B cell (primary cell): ENCODE data around the gene ITGB1BP2. TPM values are rescaled to one million over a fixed set of nuclear protein-coding genes. Genes with fewer than 3 reads are reported as not detected.
"Not testable (repeated sequence)": the region's sequence is repeated elsewhere in the genome, so short reads cannot be mapped to it uniquely, and the experiment has no call there.

Experiments
- ATAC-seq: fragments of 200-7000 bp; cut with Tn5 transposase; one replicate; pipeline ENCODE4 v1.10.0; 2021; ENCODE audit warnings: low read depth, mild to moderate bottlenecking, moderate number of reproducible peaks, moderate library complexity
- CTCF ChIA-PET: fragments of 350-600 bp; sonication (Branson Sonifier 250); formaldehyde crosslinking; loops from one replicate; lab custom pipeline; 2021; ENCODE audit warnings: antibody characterized with exemption, inconsistent platforms; lab: Charles Lee
- POLR2A ChIA-PET: fragments of 350-600 bp; sonication (Branson Sonifier 250); formaldehyde crosslinking; loops from one replicate; lab custom pipeline; 2021; ENCODE audit warnings: antibody characterized with exemption; lab: Charles Lee
- DNase-seq: peaks from one replicate; pipeline ENCODE4 v3.0.0; 2013
- H2AFZ ChIP-seq: 2 replicates; pipeline ENCODE4 v1.6.1; 2012; ENCODE audit warnings: mild to moderate bottlenecking, low read depth, low read length; ENCODE audit not compliant: insufficient read depth, poor library complexity, severe bottlenecking
- H3K27ac ChIP-seq, 2 donors: 1 replicate in 1 of 2; 2 replicates in 1 of 2; pipeline ENCODE4 v1.5.1; 2012 to 2013; ENCODE audit warnings: low read length in 2 of 2, mild to moderate bottlenecking in 2 of 2, moderate library complexity in 1 of 2
- H3K27me3 ChIP-seq, 4 experiments: fragments of 200-600 bp in 1 of 4; sonication (generic) in 1 of 4; replicated peaks in 1 of 4; 1 replicate in 2 of 4; 2 replicates in 2 of 4; pipeline versions ENCODE4 v1.6.1 to v1.7.0; 2013 to 2016; ENCODE audit warnings: low read length in 3 of 4, mild to moderate bottlenecking in 2 of 4, mixed read lengths in 1 of 4, moderate library complexity in 1 of 4; ENCODE audit not compliant: insufficient read depth in 4 of 4, control insufficient read depth in 3 of 4; ENCODE audit errors: control extremely low read depth in 1 of 4
- H3K36me3 ChIP-seq, 2 experiments: replicated peaks in 1 of 2; 1 replicate in 1 of 2; 2 replicates in 1 of 2; pipeline versions ENCODE4 v1.6.1 to v1.7.1; 2013; ENCODE audit warnings: low read length in 1 of 2; ENCODE audit not compliant: insufficient read depth in 2 of 2, control insufficient read depth in 1 of 2; ENCODE audit errors: control extremely low read depth in 1 of 2, extremely low read depth in 1 of 2
- H3K4me1 ChIP-seq, 2 donors: fragments of 200-600 bp in 1 of 2; sonication (generic) in 1 of 2; 1 replicate in 1 of 2; 2 replicates in 1 of 2; pipeline versions ENCODE4 v1.5.1 to v1.6.1; 2013 to 2017; ENCODE audit warnings: low read length in 2 of 2; ENCODE audit not compliant: control insufficient read depth in 2 of 2, insufficient read depth in 2 of 2
- H3K4me2 ChIP-seq: replicated peaks from 2 replicates; pipeline ENCODE3; 2012; ENCODE audit warnings: mild to moderate bottlenecking, low read depth, low read length; ENCODE audit not compliant: poor library complexity, severe bottlenecking
- H3K4me3 ChIP-seq, 5 experiments: fragments of 200-600 bp in 1 of 5; sonication (generic) in 1 of 5; 1 replicate in 3 of 5; 2 replicates in 2 of 5; pipeline versions ENCODE4 v1.5.1 to v1.7.0; 2011 to 2016; ENCODE audit warnings: low read length in 4 of 5, mild to moderate bottlenecking in 4 of 5, low read depth in 2 of 5, control low read depth in 1 of 5, moderate library complexity in 1 of 5; ENCODE audit not compliant: insufficient read depth in 1 of 5; ENCODE audit errors: control extremely low read depth in 1 of 5, extremely low read depth in 1 of 5
- H3K79me2 ChIP-seq: fragments of 200-600 bp; sonication (generic); one replicate; pipeline ENCODE4 v1.6.0; 2016; ENCODE audit warnings: low read length; ENCODE audit not compliant: control insufficient read depth, insufficient read depth
- H3K9ac ChIP-seq: fragments of 200-600 bp; sonication (generic); 2 replicates; pipeline ENCODE4 v1.6.1; 2017; ENCODE audit warnings: mild to moderate bottlenecking, low read length, moderate library complexity
- H3K9me3 ChIP-seq, 3 donors: one replicate each; pipeline versions ENCODE4 v1.6.1 to v1.7.1; 2013; ENCODE audit warnings: low read length in 2 of 3; ENCODE audit not compliant: control insufficient read depth in 2 of 3, insufficient read depth in 1 of 3; ENCODE audit errors: control extremely low read depth in 1 of 3
- H4K20me1 ChIP-seq: 2 replicates; pipeline ENCODE4 v1.6.0; 2012; ENCODE audit warnings: mild to moderate bottlenecking, low read length; ENCODE audit not compliant: insufficient read depth, control insufficient read depth, poor library complexity, severe bottlenecking
- H3K27ac Mint-ChIP-seq: one replicate; pipeline ENCODE4 v1.8.0; 2021; ENCODE audit warnings: mixed read lengths
- H3K27me3 Mint-ChIP-seq: one replicate; pipeline ENCODE4 v1.8.0; 2021; ENCODE audit warnings: mixed read lengths
- H3K4me1 Mint-ChIP-seq: one replicate; pipeline ENCODE4 v1.8.0; 2021; ENCODE audit warnings: mixed read lengths
- H3K4me3 Mint-ChIP-seq: one replicate; pipeline ENCODE4 v1.8.0; 2021; ENCODE audit warnings: mixed read lengths
- H3K9me3 Mint-ChIP-seq: one replicate; pipeline ENCODE4 v1.8.0; 2022; ENCODE audit warnings: mixed read lengths; ENCODE audit not compliant: insufficient read depth
- EZH2 ChIP-seq: IDR thresholded peaks from 2 replicates; pipeline ENCODE4 v1.6.1; 2012; ENCODE audit warnings: borderline replicate concordance, low read depth, mild to moderate bottlenecking, moderate library complexity, low read length; ENCODE audit not compliant: insufficient read depth, poor library complexity, severe bottlenecking
- WGBS: methylation state at CpG from one replicate; pipeline ENCODE4 v1.1.5; 2013; ENCODE audit warnings: missing lambda C conversion rate; ENCODE audit not compliant: insufficient coverage; 5-methylcytosine and 5-hydroxymethylcytosine counted together
- intact Hi-C: fragments of 100-400 bp; cut with micrococcal nuclease; formaldehyde crosslinking; loops from one replicate; pipeline ENCODE4 v1.10.0; 2022
- polyA plus RNA-seq: library from polyadenylated mRNA; depleted of rRNA; stranded (reverse); fragments of >200 nt; gene quantifications from 2 replicates; pipeline ENCODE4 v1.2.3, GENCODE V29; 2012
- total RNA-seq, 2 donors: library from RNA; stranded (reverse); fragments of 120-200 nt in 1 of 2; gene quantifications; 1 replicate in 1 of 2; 2 replicates in 1 of 2; pipeline versions ENCODE4 v1.2.3 to v1.2.4, GENCODE V29; 2013 to 2022
- TF ChIP-seq, protein P1 (sequence below): fragments of 200-600 bp; IDR thresholded peaks from one replicate; pipeline ENCODE4 v1.8.0; 2022; ENCODE audit warnings: antibody characterized with exemption, mild to moderate bottlenecking

ITGB1BP2 gene
- total and polyA plus RNA-seq, 2 donors (not counting 1 experiment from before 2014, with no cell fraction given), result 2.2 to 3.7 TPM

DNA sequence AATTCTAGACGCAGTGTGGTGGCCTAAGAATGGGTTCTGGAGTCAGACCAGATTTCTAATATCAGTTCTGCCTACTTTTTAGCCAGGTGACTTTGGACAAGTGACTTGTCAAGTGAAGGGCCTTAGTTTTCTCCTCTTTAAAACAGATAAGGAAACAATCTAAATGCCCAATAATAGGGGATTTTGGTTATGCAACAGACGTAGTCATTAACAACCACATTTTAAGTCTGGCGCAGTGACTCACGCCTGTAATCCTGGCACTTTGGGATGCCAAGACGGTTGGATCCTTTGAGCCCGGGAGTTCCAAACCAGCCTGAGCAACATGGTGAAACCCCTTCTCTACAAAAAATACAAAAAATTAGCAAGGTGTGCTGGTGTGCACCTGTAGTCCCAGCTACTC lies 45.5 kb upstream of the ITGB1BP2 start:
- CTCF ChIA-PET, result interaction anchor here (2.5 kb wide), 1 partner anchor 27 kb away, joined by 14 read pairs; the partner anchor contains the start of gene NONO

DNA sequence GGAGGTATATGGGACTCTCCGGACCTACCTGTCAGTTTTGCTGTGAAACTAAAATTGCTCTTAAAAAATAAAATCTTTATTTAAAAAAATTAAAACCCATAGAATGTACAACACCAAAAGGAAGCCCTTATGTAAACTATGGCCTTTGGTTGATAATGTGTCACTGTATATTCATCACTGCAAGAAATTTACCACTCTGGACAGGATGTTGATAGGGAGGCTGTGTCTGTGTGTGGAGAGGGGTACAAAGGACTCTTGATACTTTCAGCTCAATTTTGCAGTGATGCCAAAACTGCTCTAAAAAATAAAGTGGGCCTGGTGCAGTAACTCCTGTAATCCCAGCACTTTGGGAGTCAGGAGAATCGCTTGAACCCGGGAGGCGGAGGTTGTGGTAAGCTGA lies 44.7 kb upstream of the ITGB1BP2 start:
- intact Hi-C loops, result loop anchor here (10.0 kb wide), 2 partner anchors 162 to 278 kb away; partner anchors contain the start of genes FOXO4 and OGT
- no CpG with 5 or more reads among the region's 4 CpGs for WGBS
- Histone ChIP-seq H4K20me1 (no peaks in the 10 kb centered on the region), H3K27me3 (no peaks in the 10 kb centered on the region), H3K4me1 (peaks cover 15 to 20% of the 10 kb centered on the region in 2 donors), H3K79me2 (peaks cover 8% of the 10 kb centered on the region), H2AFZ (no peak overlapping the region), H3K9me3 (no peaks in the 10 kb centered on the region), H3K9ac (no peak overlapping the region), H3K36me3 (no peaks in the 10 kb centered on the region), H3K4me2 (no peak overlapping the region), H3K27ac (no peak overlapping the region), H3K4me3 (no peak overlapping the region)
- no peaks in the 10 kb centered on the region for H3K27me3 Mint-ChIP-seq
- no peak for DNase-seq
- H3K4me3 Mint-ChIP-seq, result no peak overlapping the region
- no peak overlapping the region for H3K27ac Mint-ChIP-seq
- CTCF ChIA-PET, result no interaction called here
- ATAC-seq, result no peak
- no peak for TF ChIP-seq EZH2
- TF ChIP-seq, protein P1, sequence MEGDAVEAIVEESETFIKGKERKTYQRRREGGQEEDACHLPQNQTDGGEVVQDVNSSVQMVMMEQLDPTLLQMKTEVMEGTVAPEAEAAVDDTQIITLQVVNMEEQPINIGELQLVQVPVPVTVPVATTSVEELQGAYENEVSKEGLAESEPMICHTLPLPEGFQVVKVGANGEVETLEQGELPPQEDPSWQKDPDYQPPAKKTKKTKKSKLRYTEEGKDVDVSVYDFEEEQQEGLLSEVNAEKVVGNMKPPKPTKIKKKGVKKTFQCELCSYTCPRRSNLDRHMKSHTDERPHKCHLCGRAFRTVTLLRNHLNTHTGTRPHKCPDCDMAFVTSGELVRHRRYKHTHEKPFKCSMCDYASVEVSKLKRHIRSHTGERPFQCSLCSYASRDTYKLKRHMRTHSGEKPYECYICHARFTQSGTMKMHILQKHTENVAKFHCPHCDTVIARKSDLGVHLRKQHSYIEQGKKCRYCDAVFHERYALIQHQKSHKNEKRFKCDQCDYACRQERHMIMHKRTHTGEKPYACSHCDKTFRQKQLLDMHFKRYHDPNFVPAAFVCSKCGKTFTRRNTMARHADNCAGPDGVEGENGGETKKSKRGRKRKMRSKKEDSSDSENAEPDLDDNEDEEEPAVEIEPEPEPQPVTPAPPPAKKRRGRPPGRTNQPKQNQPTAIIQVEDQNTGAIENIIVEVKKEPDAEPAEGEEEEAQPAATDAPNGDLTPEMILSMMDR, result no peak
- no peaks in the 10 kb centered on the region for H3K9me3 Mint-ChIP-seq
- POLR2A ChIA-PET, result no interaction called here
- peaks cover 20% of the 10 kb centered on the region for H3K4me1 Mint-ChIP-seq

More for the DNA sequence above, 45.5 kb upstream of the ITGB1BP2 start:
- POLR2A ChIA-PET, result interaction anchor here (3.1 kb wide), 1 partner anchor 28 kb away, joined by 40 read pairs; the partner anchor contains the start of gene NONO
- Mint-ChIP-seq H3K27ac (peak overlapping the region; percentile 89), H3K27me3 (no peaks in the 10 kb centered on the region), H3K4me1 (peaks cover 23% of the 10 kb centered on the region), H3K4me3 (no peak overlapping the region), H3K9me3 (no peaks in the 10 kb centered on the region)
- intact Hi-C loops, result loop anchor here (10.0 kb wide), 2 partner anchors 161 to 279 kb away; partner anchors contain the start of genes FOXO4 and OGT
- Histone ChIP-seq H3K9me3 (no peaks in the 10 kb centered on the region), H3K36me3 (no peaks in the 10 kb centered on the region), H3K9ac (no peak overlapping the region), H3K79me2 (peaks cover 8% of the 10 kb centered on the region), H3K4me1 (peaks cover 15 to 22% of the 10 kb centered on the region in 2 donors), H4K20me1 (no peaks in the 10 kb centered on the region), H3K27me3 (no peaks in the 10 kb centered on the region), H2AFZ (peak overlapping the region; percentile 82), H3K27ac (peak overlapping the region in 1 of 2 donors; percentile 84), H3K4me2 (no peak overlapping the region), H3K4me3 (no peak overlapping the region)
- DNase-seq (no peak), ATAC-seq (no peak)
- TF ChIP-seq, protein P1, result no peak
- no peak for TF ChIP-seq EZH2
- WGBS, result no CpG with 5 or more reads among the region's 6 CpGs

DNA sequence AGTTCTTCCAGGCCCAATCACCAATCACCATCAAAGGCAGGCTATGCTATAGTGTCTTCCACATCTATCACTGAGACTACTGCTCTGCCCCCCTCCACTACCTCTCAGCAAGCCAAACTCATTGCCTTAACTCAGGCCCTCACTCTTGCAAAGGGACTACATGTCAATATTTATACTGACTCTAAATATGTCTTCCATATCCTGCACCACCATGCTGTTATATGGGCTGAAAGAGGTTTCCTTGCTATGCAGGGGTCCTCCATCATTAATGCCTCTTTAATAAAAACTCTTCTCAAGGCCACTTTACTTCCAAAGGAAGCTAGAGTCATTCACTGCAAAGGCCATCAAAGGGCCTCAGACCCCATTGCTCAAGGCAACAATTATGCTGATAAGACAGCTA lies 32.9 kb upstream of the ITGB1BP2 start:
- H2AFZ ChIP-seq, H3K4me1 Mint-ChIP-seq, H3K36me3 ChIP-seq, H3K4me3 ChIP-seq, CTCF ChIA-PET, H3K27me3 Mint-ChIP-seq, H3K27ac Mint-ChIP-seq, H3K4me3 Mint-ChIP-seq, intact Hi-C loops, H3K27ac ChIP-seq, H3K79me2 ChIP-seq, H3K9me3 Mint-ChIP-seq, H3K4me2 ChIP-seq, POLR2A ChIA-PET, H3K9ac ChIP-seq, H4K20me1 ChIP-seq, H3K9me3 ChIP-seq, H3K4me1 ChIP-seq, ATAC-seq, DNase-seq, H3K27me3 ChIP-seq: not testable (repeated sequence)
